GM08714 (cell line): ENCODE data around the gene SLC25A11.
A peak's percentile ranks its signal among the peaks of the same experiment; 100 is the strongest.

Source experiments
- H3K4me3 ChIP-seq: fragments of 200-500 bp; sonication (Bioruptor generic); 2 replicates; pipeline ENCODE4 v1.5.1; 2014; ENCODE audit warnings: mild to moderate bottlenecking, low read length, inconsistent platforms
- ZNF274 ChIP-seq: IDR thresholded peaks from 2 replicates; pipeline ENCODE4 v1.6.1; 2012; ENCODE audit warnings: mild to moderate bottlenecking, low read depth, low read length

The SLC25A11 gene

GRCh38 chr17:4970273-4970672, 30.4 kb upstream of the SLC25A11 start:
- H3K4me3 ChIP-seq: no peak overlapping the region
- no peak for TF ChIP-seq ZNF274

- H3K4me3 ChIP-seq: no peak overlapping the region
- TF ChIP-seq ZNF274: no peak
Observed at GRCh38 chr17:4969551-4970173, 29.8 kb upstream of the SLC25A11 start.

- no peak for TF ChIP-seq ZNF274
- no peak overlapping the region; the same call in 1 of the 2 replicates for H3K4me3 ChIP-seq
Observed at GRCh38 chr17:4969047-4969550, 29.3 kb upstream of the SLC25A11 start.

GRCh38 chr17:4968486-4969046, 28.7 kb upstream of the SLC25A11 start:
- TF ChIP-seq ZNF274: no peak
- peak overlapping the region; percentile 67; the same call in 1 of the 2 replicates for H3K4me3 ChIP-seq

GRCh38 chr17:4967539-4968485, 28.0 kb upstream of the SLC25A11 start, which contains the start of gene SPAG7:
Gene SPAG7, minus strand, starts transcription at chr17:4967817. Its CDS starts 13 bp downstream, at chr17:4967804.
- peak within 1 kb of the TSS; percentile 77 for H3K4me3 ChIP-seq
- no peak for TF ChIP-seq ZNF274

- TF ChIP-seq ZNF274: no peak
Observed at GRCh38 chr17:4966844-4967538, 27.1 kb upstream of the SLC25A11 start.

GRCh38 chr17:4965311-4965986, 25.6 kb upstream of the SLC25A11 start:
- no peak overlapping the region for H3K4me3 ChIP-seq

More at GRCh38 chr17:4966844-4967538, 27.1 kb upstream of the SLC25A11 start:
- peak overlapping the region; percentile 77 for H3K4me3 ChIP-seq

GRCh38 chr17:4960279-4960922, 20.6 kb upstream of the SLC25A11 start:
- no peak for TF ChIP-seq ZNF274
- H3K4me3 ChIP-seq: no peak overlapping the region

More at GRCh38 chr17:4965311-4965986, 25.6 kb upstream of the SLC25A11 start:
- TF ChIP-seq ZNF274: no peak

GRCh38 chr17:4959261-4959965, 19.6 kb upstream of the SLC25A11 start:
- no peak for TF ChIP-seq ZNF274

GRCh38 chr17:4958102-4958501, 18.3 kb upstream of the SLC25A11 start:
- no peak for TF ChIP-seq ZNF274
- H3K4me3 ChIP-seq: no peak overlapping the region

More at GRCh38 chr17:4959261-4959965, 19.6 kb upstream of the SLC25A11 start:
- no peak overlapping the region for H3K4me3 ChIP-seq

GRCh38 chr17:4956493-4957061, 16.7 kb upstream of the SLC25A11 start:
- no peak overlapping the region for H3K4me3 ChIP-seq
- TF ChIP-seq ZNF274: no peak

GRCh38 chr17:4955091-4955490, 15.2 kb upstream of the SLC25A11 start:
- TF ChIP-seq ZNF274: no peak
- no peak overlapping the region for H3K4me3 ChIP-seq
